ENCODE results near the gene GTF2F2.

GTF2F2 gene

GRCh38 chr13:45122941-45123340, 2.6 kb downstream of the GTF2F2 start:
- no peak for DNase-seq (ENCODE audit: low spot score)

DNA sequence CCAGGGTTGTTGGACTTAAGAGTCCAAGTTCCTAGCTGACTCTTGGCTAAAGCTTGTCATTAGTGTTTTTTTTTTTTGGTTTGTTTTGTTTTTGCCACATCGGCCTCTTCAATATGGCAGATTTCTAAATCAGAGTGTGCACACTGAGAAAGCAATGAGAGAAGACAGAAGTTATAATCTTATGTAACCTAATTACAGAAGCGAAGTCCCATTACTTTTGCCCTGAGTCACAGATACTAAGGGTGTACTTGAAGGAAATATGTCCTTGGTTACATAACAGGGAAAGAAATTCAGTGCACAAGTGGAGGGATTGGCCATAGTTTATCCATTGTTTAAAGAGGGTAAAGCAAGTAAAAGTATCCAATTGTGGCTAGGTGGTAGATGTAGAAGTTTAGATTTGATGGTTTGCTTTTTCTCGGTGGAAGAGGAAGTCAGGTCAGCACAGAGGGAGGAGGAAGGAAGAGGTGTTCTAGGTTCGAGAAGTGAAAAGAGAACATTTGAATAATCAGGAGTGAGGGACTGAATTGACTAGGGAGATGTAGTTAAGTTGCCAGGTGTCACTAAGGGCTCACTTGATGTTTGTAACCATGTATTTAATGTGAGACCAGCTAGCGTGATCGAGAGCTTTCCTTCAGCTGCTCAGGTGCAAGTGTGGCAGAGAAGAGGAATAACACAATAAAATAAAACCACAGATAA, 12.2 kb downstream of the GTF2F2 start:
- DNase-seq (ENCODE audit: low spot score) = no peak

GRCh38 chr13:45133396-45134118, 13.2 kb downstream of the GTF2F2 start:
- DNase-seq (ENCODE audit: low spot score) = no peak

GRCh38 chr13:45136741-45137504, 16.6 kb downstream of the GTF2F2 start:
- DNase-seq (ENCODE audit: low spot score) = no peak

DNA sequence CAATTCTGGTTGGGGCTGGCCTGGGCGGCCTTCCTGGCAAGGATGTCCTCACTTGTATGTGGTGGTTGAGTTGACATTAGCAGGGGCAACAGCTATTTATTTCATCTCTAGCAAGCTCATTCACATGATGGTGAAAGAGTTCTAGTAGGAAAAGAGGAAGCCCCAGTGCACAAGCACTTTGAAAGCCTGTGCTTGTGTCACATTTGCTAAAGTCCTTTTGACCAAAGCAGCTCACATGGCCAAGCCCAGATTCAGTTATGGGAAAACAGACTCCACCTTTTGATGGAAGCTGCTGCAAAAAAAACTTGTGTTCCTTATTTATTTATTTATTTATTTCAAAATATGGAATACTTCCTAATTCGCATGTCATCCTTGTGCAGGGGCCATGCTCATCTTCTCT, 17.2 kb downstream of the GTF2F2 start:
- no peak for DNase-seq (ENCODE audit: low spot score)

GRCh38 chr13:45138282-45138681, 18.0 kb downstream of the GTF2F2 start:
- DNase-seq (ENCODE audit: low spot score) = no peak

DNA sequence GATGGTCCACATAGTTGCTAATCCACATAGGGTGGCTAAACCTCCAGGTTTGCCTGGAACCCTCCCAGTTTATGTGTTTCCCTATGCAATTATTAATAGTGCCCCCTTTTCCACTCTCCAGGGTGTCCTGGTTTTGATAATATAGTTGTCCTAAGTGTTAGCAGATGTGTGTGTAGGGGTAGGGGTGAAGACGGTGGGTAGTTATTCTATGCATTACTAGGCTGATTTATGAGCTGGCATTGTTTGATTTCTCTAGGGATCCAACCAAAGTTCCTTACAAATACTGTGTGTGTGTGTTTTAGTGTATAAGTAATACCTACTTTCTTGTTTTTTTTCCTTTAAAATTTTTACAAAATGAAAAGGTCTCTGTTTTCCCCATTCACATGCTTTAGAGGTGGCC, 21.1 kb downstream of the GTF2F2 start:
- DNase-seq (ENCODE audit: low spot score) = no peak

- no peak for DNase-seq (ENCODE audit: low spot score)
Observed at GRCh38 chr13:45142440-45143345, 22.4 kb downstream of the GTF2F2 start.

DNA sequence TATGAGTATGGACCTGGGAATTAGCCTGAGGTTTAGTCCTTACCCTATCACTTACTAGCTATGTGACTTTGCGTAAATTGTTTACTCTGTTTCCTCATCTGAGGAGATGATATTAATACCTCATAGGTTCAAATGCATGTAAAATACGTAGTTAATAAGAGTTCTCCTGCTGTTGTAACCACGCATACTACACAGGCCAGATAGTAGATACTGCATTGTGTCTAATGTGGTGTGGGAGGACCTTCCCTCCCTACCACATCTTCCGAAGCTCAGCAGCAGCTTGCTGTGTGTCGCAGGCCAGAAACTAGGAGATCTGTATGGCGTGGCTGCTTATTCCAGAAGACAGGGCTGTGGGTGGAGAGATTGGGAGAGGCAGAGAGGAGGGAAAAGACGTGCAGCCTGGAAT, 23.0 kb downstream of the GTF2F2 start:
- DNase-seq (ENCODE audit: low spot score) = no peak

GRCh38 chr13:45149964-45150363, 29.7 kb downstream of the GTF2F2 start:
- no peak for DNase-seq (ENCODE audit: low spot score)

DNA sequence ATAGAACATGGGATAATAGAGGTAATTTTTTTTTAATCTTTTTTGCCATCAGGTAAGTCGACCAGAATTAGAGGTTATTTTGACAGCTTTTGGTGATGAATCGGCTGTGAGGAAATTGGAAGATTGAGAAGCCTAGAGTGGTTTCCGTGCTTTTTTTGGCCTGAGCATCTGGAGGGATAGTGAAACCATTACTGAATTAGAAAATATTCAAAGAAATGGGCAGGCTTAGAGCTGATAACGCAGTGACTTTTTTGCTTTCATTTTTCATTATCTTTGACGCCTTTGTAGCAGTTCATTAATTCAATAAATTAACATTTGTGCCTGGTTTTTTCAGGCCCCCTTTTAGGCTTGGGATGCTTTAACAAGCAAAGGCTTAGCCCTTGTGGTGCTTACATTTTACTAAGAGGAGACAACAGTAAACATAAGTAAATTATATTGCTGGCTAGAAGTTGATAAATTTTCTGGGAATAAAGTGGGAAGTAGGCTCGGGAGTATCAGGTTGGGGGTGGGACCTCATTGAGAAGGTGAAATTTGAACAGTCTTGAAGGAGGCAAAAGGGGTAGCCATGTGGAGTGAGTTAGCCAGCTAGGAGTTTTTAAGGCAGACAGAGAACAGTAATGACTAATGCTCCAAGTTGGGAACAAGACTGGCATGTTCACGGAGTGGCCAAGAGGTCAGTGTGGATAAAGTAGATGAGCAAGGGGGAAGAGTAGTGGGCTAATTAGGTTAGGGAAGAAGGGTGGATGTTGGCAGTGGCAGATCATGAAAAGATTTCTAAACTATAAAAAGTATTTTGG, 36.5 kb downstream of the GTF2F2 start:
- no peak for DNase-seq (ENCODE audit: low spot score)

- no peak for DNase-seq (ENCODE audit: low spot score)
Observed at GRCh38 chr13:45162194-45162593, 41.9 kb downstream of the GTF2F2 start.

- no peak for DNase-seq (ENCODE audit: low spot score)
Observed at GRCh38 chr13:45162821-45163220, 42.5 kb downstream of the GTF2F2 start.

GRCh38 chr13:45166858-45167257, 46.5 kb downstream of the GTF2F2 start:
- no peak for DNase-seq (ENCODE audit: low spot score)

DNA sequence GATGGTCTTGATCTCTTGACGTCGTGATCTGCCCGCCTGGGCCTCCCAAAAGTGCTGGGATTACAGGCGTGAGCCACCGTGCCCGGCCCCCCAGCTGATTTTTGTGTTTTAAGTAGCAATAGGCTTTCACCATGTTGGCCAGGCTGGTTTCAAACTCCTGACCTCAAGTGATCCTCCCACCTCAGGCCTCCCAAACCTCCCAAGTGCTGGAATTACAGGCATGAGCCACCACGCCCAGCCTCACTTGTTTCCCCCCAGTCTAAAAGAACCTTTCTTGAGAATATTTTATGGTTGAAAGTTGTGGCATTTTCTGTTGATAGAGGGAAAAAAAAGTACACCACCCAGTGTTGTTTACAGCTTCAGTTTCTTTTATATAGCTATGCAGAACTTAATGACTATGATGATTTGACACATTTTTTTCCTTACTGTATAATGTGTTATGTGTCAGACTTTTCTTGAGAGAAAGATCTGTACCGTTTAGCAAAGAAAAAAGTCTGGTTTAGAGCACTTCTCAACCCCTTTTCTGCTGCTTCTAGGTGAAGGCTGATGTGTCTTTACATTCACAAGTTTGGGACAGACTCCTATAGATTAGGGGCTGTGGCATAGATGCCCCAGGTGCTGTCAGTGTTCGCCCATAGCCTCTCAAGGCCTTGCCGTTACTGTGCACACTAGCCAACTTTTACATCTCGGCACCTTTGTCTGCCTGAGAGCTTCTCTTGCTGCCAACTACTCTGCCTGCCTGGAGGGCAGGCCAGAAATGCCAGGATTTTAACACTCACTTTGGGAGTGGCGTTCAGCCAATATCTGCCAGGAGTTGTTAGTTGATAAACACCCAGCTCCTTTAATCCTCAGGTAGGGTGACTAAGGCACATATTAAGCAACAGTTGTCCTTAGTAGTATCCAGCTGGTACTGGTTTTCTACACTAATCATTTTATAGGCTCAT, 47.6 kb downstream of the GTF2F2 start:
- DNase-seq (ENCODE audit: low spot score) = no peak

DNA sequence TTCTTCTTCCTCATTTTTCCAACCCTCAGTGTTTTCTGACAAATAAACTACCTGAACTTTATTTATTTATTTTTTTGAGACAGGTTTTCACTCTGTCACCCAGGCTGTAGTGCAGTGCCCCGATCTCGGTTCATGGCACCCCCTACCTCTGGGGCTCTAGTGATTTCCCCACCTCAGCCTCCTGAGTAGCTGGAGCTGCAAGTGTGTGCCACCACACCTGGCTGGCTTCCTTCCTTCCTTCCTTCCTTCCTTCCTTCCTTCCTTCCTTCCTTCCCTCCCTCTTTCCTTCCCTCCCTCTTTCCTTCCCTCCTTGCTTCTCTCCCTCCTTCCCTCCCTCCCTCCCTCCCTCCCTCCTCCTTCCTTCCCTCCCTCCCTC, 48.2 kb downstream of the GTF2F2 start:
- no peak for DNase-seq (ENCODE audit: low spot score)

DNA sequence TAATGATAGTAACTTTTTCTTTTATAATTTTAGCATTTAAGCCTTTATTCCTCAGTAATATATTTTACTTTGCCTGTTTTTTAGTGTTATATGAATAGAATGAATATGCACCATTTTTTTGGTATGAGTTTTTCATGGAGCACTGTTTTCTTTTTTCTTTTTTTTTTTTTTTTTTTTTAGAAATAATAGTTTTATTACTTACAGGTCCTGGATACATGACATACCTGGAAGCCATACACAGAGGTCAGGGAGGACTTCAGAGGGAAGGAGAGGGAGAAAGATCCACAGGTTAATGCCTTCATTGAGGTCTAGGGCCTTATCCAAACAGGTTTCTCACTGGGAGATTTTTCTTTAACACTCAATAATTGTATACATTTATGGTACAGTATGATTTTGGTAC, 54.2 kb downstream of the GTF2F2 start:
- DNase-seq (ENCODE audit: low spot score) = no peak

DNA sequence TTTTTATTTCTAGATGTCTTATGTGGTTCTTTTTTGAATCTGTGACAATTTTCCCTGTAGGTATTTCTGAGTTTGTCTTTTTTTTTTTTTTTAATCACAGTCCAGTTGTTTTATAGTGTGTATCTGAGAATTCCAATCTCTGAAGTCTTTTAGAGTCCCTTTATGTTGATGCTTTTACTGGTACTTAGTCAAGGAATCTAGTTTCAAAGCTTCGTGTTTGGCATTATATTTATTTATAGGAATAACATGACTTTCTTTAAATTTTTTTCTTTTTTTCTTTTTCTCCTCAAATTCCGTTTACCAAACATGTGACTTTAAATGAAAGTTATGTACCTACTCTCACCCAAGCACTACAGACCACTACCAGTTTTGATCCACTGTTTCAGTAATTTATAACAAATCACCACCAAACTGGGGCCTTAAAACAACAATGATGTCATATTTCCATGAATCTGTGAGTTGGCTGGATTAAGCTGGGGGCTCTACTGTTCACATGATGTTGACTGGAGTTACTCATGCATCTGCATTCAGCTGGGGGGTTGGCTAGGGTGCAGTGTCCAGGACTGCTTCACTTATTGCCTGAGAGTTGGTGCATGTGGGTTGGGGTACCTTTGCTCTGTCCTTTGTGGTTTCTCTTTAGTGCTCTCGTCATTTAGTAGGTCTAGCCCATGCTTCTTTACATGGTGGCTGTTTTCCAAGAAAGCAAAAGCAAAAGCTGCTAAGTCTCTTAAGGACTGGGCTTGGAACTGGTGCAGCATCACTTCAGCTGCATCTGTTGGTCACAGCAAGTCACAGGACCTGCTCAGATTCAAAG, 58.2 kb downstream of the GTF2F2 start:
- no peak for DNase-seq (ENCODE audit: low spot score)

DNA sequence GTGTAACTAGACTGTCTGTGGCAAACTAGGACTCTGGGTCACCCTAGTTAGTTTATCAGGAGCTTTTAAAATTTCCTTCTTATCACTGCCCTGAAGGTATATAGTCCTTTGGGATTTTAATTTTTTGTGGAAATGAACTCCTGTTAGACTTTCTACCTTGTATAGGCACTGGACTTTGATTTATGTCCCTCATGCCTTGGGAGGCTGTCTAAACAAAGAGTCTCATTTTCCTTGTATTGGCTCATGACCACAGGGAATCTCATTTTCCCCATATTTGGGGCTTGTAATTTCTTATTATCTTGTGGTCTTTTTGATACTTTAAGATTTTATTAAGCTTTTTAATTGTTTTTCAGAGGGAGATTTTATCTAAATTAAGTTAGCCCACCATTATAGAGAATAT, 59.1 kb downstream of the GTF2F2 start:
- no peak for DNase-seq (ENCODE audit: low spot score)
